ENCODE data around the gene CCP110.

CCP110 gene

DNA sequence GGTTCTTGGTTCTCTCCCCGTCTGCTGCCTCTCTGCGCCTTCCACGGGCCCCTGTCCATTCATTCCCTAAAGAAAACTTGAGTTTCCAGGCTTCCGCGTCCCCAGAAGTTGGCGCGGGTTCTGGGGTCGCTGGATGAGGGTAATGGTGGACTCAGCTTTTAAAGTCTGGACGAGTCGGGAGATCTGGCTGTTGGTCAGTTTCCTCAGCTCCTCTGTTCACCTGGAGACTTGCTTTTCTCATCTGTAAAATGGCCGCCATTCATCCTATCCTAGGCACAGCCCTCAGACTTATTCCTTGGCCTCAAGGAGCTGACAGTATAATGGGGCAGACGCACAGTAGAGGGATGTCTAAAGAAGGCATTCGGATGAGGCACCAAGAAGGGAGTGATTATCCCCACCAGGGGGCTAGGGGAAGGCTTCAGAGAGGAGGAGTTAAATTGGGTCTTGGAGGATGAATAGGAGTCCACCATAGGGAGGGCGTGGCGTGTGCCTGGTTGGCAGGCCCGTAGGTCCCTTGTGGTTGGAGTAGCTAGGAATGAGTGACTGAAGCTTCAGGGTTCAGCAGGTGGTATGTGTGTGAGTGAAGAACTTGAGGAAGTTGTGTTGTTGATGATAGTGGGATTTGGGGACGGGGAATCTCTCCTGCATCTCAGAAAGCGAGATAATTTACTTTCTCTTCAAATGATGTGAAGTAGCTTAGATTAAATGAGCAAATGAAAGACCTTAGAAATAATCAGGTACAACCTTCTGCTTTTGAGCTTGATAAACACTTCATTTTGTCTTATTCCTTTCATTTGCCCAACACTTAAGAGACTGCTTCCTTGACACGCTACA, 32.4 kb downstream of the CCP110 start:
- peak; percentile 34 for DNase-seq

DNA sequence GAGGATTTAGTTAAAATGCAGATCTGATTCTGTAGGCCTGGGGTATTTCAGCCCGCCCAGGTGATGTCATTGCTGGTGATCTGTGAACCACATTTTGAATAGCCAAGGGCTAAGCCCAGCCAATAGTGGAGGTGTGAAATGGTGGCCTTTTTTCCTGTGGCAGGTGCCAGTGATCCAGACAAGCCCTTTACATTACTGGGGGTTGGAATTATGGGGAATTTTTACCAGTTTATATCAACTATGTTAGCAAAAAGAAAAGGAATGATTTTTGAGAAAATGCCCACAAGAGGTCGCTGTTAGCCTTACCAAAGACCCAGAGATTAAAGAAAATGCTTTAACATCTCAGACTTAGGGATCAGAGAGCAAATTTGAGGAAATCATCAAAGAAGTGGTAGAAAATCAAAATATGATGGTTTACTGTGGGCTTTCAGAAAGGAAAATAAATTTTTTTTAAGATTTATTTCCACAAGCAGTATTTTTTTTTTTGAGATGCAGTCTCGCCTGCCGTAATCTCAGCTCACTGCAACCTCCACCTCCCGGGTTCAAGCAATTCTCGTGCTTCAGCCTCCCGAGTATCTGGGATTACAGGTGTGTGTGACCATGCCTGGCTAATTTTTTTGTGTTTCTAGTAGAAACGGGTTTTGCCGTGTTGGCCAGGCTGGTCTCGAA, 35.6 kb downstream of the CCP110 start:
- peak; percentile 62 for DNase-seq

DNA sequence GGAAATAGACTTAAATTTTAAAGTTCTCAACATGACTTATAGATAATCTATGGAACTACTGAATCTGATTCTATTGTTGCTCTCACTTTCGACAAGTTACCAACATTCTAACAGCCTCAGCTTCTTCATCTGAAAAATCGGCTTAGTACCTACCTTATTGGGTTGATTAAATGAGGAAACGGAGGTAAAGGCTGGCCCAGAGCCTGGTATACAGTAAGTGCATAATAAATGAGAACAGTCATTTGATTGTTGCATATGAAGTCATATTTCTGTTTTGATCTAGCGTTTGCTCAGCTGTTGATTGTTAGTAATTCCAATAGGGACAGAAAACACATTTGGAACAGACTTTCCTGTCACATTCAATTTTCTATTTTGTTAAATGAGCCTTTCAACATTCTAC, 36.3 kb downstream of the CCP110 start:
- DNase-seq, result no peak

DNA sequence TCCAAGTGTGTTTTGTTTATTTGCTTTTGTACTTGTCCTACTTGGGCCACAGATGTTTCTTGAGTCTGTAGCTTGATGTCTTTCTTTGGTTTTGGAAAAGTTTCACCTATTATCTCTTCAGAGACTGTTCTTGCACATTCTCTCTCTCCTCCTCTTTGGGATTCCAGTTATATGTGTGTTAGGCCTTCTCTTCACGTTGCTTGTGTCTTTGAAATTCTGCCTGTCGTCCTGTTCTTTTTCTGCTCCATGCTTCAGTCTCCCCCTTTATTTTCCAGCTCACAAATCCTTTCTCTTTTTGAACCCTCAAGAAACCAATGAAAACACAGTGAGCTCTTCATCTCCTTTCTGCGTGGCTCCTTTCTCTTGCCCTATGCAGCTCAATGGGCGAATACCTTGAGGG, 39.6 kb downstream of the CCP110 start:
- DNase-seq, result no peak

DNA sequence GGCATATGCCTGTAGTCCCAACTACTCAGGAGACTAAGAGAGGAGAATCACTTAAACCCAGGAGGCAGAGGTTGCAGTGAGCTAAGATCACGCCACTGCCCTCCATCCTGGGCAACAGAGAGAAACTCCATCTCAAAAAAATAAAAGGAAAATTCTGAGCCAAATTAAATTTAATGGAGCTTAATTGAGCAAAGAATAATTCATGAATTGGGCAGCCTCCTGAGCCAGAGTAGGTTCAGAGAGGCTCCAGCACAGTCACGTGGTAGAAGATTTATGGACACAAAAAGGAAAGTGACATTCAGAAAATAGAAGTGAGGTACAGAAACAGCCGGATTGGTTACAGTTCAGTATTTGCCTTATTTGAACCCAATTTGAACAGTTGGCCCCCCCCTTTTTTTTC, 42.6 kb downstream of the CCP110 start:
- DNase-seq, result no peak

DNA sequence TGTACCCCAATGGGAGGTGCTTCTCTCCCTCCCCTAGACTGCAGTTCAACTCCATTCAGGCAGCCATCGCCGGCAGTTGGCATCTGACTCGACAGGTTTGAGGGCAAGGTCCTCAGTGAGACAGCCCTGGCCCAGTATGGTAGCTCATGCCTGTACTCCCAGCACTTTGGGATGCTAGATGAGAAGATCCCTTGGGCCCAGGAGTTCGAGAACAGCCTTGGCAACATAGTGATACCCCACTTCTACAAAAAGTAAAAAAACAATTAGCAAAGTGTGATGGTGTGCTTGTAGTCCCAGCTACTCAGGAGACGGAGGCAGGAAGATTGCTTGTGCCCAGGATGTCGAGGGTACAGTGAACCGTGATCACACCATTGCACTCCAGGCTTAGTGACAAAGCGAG, 43.8 kb downstream of the CCP110 start:
- no peak for DNase-seq

DNA sequence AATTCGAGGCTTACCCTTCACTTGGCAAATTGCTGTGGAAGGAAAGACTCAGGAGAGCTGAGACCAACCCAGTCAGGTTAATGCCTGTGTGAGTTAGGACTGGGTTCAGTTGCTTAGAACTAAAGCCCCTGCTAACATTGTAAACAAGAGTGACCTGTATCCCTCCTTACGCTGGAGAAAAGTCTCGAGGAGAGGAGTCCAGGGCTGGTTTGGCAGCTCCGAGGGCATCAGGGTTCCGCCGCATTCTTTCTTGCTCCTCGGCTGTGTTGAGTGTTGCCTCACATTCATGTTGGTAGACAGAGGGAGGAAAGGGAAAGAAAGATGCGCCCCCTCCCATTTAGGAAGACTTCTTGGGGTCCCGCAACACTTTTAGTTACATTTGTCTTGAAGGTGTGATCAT, 50.3 kb downstream of the CCP110 start:
- no peak for DNase-seq

DNA sequence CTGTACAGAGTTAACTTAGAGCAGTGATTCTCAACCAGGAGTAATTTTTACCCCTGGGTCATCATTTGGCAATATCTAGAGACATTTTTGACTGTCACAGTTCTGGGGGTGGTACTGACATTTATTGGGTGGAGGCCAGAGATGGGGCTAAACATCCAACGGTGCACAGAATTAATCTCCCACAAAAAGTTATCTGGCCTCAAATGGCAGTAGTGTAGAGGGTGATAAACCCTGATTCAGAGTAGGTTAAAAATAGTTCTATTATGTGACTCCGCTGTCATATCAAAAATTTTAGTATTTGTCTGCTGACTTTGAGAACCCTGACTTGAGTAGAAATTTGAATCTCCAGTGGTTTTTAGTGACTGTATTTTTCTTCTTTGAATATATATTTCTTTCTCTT, 50.9 kb downstream of the CCP110 start:
- DNase-seq, result no peak

DNA sequence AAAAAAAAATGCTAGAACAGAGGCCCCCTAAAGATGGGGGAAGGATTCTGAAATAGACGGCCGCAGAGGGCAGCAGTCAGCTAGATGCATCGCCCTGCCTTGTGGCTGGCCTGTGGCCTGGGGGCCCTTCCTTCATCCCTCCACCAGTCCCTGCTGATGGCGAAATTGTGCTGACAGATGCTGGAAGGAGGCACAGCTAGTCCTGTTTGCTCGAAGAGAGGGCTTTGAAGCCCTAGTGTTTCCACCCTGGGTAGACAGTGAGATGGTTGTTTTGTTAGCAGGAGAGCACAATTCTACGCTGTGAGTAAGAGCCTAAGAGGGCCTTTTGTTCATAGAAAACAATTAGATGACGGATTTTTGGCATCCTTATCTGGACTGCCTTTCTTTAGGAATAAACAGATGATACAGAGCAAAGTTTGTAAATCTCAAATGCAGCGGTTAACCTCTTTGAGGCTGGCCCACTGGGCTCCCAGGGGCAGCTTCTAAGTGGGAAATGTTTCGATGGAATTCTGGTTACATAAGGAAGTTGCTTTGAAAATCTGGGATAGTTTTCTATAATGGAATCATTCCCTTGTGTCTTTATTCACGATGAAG, 54.7 kb downstream of the CCP110 start:
- no peak for DNase-seq

DNA sequence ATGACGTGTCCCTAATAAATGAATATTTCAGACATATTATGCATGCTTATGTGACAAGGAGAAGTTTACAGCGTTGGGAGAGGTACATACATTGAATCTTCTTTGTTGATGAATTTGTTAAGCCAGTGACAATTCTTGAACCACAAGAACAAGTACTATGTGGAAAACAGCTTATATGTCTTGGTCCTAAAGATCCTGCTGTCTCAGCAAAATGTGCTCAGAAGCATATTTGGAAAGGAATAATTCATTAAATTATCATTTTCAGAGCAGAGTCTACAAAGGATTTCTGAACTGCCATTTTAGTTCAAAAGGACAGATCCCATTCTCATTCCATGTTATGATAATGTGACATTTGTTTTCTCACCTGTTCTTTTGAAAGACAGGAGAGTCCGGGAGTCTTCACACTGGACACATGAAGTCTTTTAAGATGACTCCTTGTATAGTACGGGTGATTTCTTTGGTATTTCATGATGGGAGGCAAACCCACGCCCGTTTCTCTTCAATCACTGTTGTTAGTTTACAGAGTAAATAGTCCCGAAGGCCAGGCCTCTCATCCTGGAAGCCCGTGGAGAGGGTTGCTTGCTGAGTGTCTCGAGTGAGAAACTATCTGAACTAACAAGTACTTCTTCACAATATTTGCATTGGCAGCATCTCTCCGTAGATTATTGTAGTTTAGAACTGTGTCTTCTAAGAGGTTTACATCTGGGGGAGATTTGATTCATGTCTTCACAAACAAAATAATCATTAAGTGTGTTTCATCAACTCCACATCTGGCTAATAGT, 58.5 kb downstream of the CCP110 start:
- no peak for DNase-seq

DNA sequence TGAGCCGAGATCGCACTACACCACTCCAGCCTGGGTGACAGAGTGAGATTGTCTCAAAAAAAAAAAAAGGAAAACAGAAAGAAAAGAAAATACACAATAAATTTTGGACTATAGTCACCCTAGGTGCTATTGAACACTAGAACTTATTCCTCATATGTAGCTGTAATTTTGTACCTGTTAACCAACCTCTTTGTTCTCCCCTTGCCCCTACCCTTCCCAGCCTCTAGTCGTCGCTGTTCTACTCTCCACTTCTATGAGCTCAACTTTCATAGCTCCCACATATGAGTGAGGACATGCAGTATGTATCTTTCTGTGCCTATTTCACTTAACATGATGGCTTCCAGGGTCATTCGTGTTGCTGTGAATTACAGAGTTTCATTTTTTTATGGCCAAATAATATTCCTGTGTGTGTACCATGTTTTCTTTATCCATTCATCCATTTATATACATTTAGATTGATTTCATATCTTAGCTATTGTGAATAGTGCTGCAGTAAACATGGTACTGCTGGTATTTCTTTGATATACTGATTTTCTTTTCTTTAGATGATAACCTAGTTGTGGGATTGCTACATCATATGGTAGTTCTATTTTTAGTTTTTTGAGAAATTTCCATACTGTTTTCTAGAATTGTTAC, 60.0 kb downstream of the CCP110 start:
- peak; percentile 50 for DNase-seq

DNA sequence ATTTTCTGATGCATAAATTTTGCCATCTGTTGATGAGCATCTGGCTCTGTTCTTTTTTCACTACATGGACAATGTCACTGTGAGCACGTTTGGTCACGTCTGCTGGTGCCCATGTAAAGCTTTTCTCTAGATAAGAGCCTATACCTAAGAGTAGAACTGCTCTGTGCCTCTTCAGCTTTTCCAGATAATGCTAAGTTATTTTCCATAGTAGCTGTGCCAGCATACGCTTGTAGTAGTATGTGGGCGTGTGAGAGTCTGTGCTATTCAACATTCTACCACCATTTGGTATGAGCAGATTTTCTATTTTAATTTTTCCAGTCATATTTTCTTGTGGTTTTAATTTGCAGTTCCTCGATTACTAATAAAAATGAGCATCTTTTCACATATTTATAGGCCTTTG, 64.9 kb downstream of the CCP110 start:
- DNase-seq, result no peak

DNA sequence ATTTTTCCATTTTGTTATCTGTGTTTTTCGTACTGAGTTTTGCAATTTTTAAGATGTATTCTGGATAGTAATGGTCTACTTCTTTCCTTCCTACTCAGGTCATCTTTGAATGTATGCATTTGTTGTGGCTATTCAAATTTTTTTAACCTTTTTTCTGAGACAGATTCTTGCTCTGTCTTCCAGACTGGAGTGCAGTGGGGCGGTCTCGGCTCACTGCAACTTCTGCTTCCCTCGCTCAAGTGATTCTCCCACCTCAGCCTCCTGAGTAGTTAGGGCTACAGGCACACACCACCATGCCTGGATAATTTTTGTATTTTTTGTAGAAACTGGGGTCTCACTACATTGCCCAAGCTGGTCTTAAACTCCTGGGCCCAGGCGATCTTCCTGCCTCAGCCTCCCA, 65.4 kb downstream of the CCP110 start:
- no peak for DNase-seq

DNA sequence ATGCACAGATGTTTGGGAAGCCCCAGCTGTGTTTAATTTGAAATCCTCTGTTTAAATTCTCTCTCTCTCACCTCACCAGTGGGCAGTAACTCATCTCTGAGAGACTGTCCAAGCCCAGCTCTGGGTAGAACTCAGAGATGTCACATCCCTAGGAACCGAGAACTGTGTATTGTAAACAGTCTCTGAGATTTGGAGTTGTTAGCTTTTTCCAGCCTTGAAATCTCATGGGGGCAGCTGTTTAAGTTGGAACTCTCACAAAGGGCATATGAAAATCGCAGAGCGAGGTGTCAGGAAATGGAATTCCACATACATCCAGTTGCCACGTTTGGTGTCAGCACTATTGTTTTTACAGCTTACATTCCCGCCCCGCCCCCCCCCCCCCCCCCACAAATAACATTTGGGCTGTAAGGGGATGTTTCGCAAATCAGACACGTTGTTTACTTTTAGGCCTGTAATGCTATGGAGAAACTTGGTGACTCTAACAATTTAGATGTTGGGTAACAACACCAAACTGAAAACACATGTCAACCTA, 66.1 kb downstream of the CCP110 start:
- DNase-seq, result no peak

DNA sequence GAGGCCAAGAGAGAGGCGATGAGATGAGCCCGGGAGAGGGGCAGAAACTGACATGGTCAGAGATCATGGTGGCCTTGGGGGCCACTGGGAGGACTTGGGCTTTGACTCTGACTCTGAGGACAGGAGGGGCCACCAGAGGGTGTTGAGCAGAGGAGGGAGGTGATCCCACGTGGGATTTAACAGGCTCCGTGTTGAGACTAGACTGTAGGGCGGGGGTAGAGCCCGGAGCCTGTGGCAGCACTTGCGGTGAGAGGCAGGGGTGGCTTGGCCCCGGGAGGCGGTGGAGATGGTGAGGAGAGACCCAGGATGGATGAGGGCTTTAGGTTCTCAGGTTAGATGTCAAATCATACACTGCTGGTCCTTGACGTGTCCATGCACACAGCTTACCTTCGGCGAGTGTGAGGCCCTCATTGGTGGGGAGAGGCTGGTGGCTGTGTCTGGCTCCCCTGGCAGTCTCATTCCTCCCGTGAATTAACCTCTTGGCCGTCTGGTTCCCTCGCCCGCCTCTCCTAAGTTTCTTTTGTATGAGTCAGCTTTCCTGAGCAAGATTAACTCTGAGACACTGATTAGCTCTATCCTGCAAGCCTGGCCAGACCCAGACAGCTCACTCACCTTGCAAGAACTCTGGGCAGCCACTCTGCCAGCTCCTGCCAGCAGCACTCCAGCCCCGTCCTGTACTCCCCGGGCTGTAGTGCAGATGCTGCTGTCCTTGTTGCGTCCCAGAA, 71.5 kb downstream of the CCP110 start:
- DNase-seq, result no peak

DNA sequence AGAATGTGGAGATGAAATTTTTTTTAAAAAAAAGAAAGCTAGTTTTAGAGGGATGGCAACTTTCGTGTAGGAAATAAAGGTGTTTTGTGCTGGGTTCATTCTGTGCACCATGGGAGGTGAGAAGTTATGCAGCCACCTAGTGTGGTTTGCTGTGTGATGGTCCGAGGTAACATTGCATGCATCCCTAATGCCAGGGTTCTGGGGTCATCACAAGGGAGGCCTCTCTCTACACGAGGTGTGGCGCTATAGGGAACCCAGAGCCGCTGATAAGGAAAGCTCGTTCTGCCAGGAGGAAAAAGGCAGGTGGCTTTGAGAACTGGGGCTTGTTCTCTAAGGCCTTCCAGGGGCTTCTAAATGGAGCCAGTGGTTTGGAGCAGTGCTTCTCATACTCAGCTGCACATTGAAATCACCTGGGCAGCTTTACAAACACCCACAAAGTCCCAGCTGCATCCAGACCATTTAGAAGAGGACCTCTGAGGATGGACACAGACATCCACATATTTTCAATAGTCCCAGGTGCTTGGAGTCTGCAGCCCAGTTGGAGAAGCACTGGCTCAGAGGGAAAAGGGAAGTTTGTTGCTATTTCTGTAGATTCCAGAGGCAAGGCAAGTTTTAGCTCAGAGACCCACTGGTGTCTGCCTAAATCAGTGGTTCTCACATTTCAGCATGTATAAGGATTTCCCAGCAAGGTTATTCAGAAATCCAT, 75.2 kb downstream of the CCP110 start:
- DNase-seq, result no peak

DNA sequence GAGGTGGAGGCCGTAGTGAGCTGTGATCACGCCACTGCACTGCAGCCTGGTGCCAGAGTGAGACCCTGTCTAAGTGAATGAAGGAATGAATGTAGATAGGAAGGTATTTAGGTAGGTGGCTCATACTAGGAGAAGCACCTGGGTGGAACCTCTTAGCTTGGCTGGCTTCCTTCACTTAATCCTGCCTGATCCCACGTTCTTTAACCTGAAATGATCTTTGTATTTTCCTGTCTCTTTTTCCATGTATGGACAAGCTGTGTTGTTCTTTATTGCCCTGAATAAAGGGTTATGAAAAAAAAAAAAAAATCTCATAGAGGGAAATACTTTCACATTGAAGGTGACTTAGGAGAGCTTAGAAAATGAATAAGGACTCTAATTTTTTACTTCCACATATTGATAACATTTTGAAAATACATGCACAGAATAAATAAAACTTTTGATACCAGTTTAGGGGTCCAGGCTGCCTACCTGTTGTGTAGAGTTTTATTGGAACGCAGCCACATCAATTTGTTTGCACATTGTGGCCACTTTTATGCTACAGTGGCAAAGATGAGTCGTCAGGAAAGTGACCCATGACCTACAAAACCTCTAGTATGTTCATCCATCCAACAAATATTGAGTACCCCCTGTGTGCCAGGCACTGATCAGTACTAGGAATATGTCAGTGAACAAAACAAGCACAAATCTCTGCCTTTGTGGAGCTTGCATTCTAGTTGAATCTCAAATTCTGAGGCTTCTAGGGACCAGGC, 76.4 kb downstream of the CCP110 start:
- no peak for DNase-seq

DNA sequence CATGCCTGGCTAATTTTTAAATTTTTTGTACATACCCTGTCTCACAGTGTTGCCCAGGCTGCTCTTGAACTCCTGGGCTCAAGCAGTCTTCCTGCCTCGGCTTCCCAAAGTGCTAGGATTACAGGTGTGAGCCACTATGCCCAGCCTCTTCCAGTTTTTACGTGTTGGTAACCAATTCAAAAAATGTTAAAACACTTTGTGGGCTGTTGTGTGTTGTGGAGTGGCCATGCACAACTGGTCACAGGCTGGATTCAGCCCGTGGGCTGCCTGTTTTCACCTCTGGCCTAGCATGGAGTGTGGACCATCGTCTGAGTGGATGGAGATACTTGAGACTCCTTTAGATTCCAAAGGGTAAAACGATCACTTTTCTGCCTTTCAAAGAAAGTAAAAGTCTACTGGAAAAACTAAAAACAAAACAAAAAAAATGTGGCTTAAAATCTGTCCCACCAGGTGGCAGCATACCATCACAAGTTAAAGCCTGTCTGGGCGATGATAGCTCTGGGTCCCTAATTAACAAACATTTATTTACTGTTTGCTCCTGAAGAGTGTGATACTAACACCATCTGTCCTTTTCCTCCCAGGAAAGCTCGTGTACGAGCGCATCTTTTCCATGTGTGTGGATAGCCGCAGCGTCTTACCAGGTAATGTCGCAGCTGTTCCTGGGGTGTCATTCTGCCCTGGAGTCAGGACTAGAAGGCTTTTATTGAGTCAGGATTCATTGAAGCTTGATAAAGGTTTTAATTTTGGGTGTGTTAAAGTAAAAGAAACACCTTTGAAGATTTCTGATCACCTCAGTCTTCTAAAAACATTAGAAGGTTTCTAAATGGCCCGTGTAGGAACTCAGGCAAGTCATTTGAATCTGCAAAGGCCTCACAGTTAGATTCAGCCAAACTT, 77.6 kb downstream of the CCP110 start:
- DNase-seq, result peak; percentile 48
